HG02852 (cell line): ENCODE data around the gene MSANTD1.

Experiments
- ATAC-seq: cut with Tn5 transposase; IDR thresholded peaks from one replicate; pipeline ENCODE4 v1.9.1; 2021; ENCODE audit warnings: mild to moderate bottlenecking, moderate library complexity; ENCODE audit not compliant: unreplicated experiment

MSANTD1 gene

GRCh38 chr4:3248811-3249661, at the start of gene MSANTD1:
Gene MSANTD1 (plus strand): TSS chr4:3249159. CDS start chr4:3249223, 64 bp downstream.
- no peak for ATAC-seq

- ATAC-seq, result no peak
These were observed 49.1 kb upstream of the MSANTD1 start for GRCh38 chr4:3199653-3200422.

- no peak for ATAC-seq
These were observed 48.4 kb upstream of the MSANTD1 start for GRCh38 chr4:3200423-3201090.

- peak; percentile 59 for ATAC-seq
These were observed 46.9 kb upstream of the MSANTD1 start for GRCh38 chr4:3201718-3202702.

GRCh38 chr4:3202836-3203820, 45.8 kb upstream of the MSANTD1 start:
- no peak for ATAC-seq

- no peak for ATAC-seq
These were observed 45.0 kb upstream of the MSANTD1 start for GRCh38 chr4:3203971-3204431.

- ATAC-seq, result no peak
These were observed 43.0 kb upstream of the MSANTD1 start for GRCh38 chr4:3205995-3206394.

- no peak for ATAC-seq
These were observed 42.4 kb upstream of the MSANTD1 start for GRCh38 chr4:3206439-3207100.

- no peak for ATAC-seq
These were observed 41.4 kb upstream of the MSANTD1 start for GRCh38 chr4:3207531-3208037.

GRCh38 chr4:3208826-3209225, 40.1 kb upstream of the MSANTD1 start:
- no peak for ATAC-seq

GRCh38 chr4:3209551-3210325, 39.2 kb upstream of the MSANTD1 start:
- ATAC-seq, result no peak

GRCh38 chr4:3210467-3210866, 38.5 kb upstream of the MSANTD1 start:
- ATAC-seq, result no peak

- ATAC-seq, result no peak
These were observed 37.1 kb upstream of the MSANTD1 start for GRCh38 chr4:3211866-3212265.

- ATAC-seq, result no peak
These were observed 36.4 kb upstream of the MSANTD1 start for GRCh38 chr4:3212391-3213105.

- no peak for ATAC-seq
These were observed 35.9 kb upstream of the MSANTD1 start for GRCh38 chr4:3213106-3213425.

- ATAC-seq, result no peak
These were observed 35.2 kb upstream of the MSANTD1 start for GRCh38 chr4:3213661-3214250.

GRCh38 chr4:3215256-3215655, 33.7 kb upstream of the MSANTD1 start:
- no peak for ATAC-seq
